Gastroesophageal sphincter (tissue), 4 donors: ENCODE measurements around the gene ATP10A. TPM values are rescaled to one million over a fixed set of nuclear protein-coding genes. Genes with fewer than 3 reads are reported as not detected.

Source experiments
- ATAC-seq: fragments of 150-250 bp; one replicate; pipeline ENCODE4 v1.9.1; 2016; ENCODE audit warnings: mild to moderate bottlenecking, moderate library complexity
- H3K27ac ChIP-seq, 4 donors: fragments of 200-600 bp; sonication (generic) in 3 of 4; 1 replicate in 3 of 4; 2 replicates in 1 of 4; pipeline ENCODE4 v1.5.1; 2016 to 2019
- H3K27me3 ChIP-seq: fragments of 200-600 bp; sonication (generic); one replicate; pipeline ENCODE4 v1.5.1; 2019
- H3K36me3 ChIP-seq, 2 donors: fragments of 200-600 bp; sonication (generic); one replicate each; pipeline ENCODE4 v1.5.1; 2019; ENCODE audit warnings: control low read depth in 1 of 2
- H3K4me1 ChIP-seq, 3 donors: fragments of 200-600 bp; sonication (generic); 1 replicate in 2 of 3; 2 replicates in 1 of 3; pipeline ENCODE4 v1.5.1; 2016 to 2019; ENCODE audit warnings: control low read depth in 2 of 3
- H3K4me3 ChIP-seq, 2 donors: fragments of 200-600 bp; sonication (generic); one replicate each; pipeline ENCODE4 v1.5.1; 2019; ENCODE audit warnings: mild to moderate bottlenecking in 1 of 2, moderate library complexity in 1 of 2
- H3K9me3 ChIP-seq, 3 donors: fragments of 200-600 bp; sonication (generic); one replicate each; pipeline ENCODE4 v1.5.1; 2017 to 2019; ENCODE audit warnings: control low read depth in 2 of 3
- EP300 ChIP-seq: sonication (generic); formaldehyde crosslinking; IDR thresholded peaks from one replicate; pipeline ENCODE4 v1.6.1; 2017; ENCODE audit warnings: antibody characterized with exemption, mild to moderate bottlenecking
- POLR2A ChIP-seq, 2 donors: fragments of 450-650 bp; IDR thresholded peaks; one replicate each; pipeline ENCODE4 v1.6.1; 2017; ENCODE audit warnings: antibody characterized with exemption in 2 of 2, mild to moderate bottlenecking in 2 of 2, moderate library complexity in 1 of 2
- POLR2AphosphoS5 ChIP-seq: sonication (generic); formaldehyde crosslinking; IDR thresholded peaks from one replicate; pipeline ENCODE4 v1.6.1; 2017; ENCODE audit warnings: antibody characterized with exemption
- WGBS, 2 donors: methylation state at CpG; one replicate each; pipeline ENCODE4 v1.1.5; 2018; ENCODE audit warnings: low coverage in 1 of 2; 5-methylcytosine and 5-hydroxymethylcytosine counted together
- total RNA-seq, 4 donors: library from RNA; depleted of rRNA; stranded (reverse); fragments of >200 nt; gene quantifications; one replicate each; pipeline ENCODE4 v1.1.0, GENCODE V29; 2016
- TF ChIP-seq, protein P1 (sequence below), 4 experiments: fragments of 200-600 bp in 2 of 4; fragments of 450-650 bp in 2 of 4; sonication (generic) in 1 of 4; IDR thresholded peaks; one replicate each; pipeline ENCODE4 v1.5.1; 2017 to 2019; ENCODE audit warnings: antibody characterized with exemption in 4 of 4, mild to moderate bottlenecking in 2 of 4, moderate library complexity in 2 of 4

Gene ATP10A
- total RNA-seq, 4 donors from 2014 or later = 22.9 to 41.8 (median 24.6) TPM

DNA sequence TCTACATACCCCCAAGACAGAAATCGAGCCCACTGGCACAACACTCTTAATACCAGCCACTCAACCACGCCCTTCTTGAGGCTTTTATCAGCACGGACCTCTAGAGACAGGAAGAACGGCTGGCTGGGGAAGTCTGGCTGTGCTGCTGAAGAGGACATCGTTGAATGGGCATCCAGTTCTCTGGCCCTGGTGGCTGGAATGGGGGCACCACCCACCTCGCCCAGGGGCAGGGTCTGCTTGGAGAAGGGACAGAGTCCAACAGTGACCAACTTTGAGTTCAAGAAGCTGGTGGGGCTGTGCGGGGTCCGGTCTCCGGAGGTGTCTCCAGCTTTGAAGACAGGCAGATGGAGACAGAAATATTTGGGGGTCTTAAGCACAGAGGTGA is 77.5 kb downstream of the ATP10A start:
- H3K4me1 ChIP-seq = peaks cover 13 to 74% (median 37%) of the 10 kb centered on the region in 3 donors

DNA sequence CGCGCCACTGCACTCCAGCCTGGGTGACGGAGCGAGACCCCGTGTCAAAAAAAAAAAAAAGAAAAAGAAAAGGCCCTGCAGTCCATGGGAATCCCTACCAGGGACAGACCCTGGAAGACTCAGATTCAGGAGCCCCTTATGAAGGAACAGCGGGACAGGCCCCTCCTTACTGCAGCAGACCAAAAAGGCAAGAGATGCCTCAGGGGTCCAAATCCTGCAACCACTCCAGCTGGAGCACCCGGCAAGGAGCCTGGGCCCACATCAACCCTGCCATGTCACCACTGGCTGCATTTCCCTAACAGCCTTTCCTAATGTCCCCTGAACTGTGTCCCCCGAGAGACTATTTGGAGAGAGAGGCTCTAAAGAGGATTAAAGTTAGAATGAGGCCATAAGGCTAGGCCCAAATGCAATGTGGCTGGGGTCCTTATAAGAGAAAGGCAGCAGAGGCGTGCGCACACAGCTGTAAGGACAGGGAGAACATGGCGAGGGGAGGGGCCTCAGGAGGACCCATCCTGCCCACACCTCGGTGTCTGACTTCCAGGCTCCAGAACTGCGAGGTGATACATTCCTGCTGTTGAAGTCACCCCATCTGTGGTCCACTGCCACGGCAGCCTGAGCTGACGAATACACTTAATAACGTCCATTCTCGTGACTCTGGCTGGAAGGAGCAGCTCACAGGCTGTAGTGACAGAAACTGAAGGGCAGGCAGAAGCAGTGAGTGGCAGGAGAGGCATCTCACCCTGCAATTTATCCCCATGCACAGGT is 78.1 kb downstream of the ATP10A start:
- Histone ChIP-seq H3K27me3 (no peaks in the 10 kb centered on the region), H3K36me3 (peaks cover 0 to 10% of the 10 kb centered on the region in 2 donors), H3K4me1 (peaks cover 8 to 68% (median 37%) of the 10 kb centered on the region in 3 donors), H3K9me3 (no peaks in the 10 kb centered on the region), H3K4me3 (no peak overlapping the region), H3K27ac (peak overlapping the region; percentile 55 to 91 (median 81))
- 47% methylated on average over 10 of the region's 17 CpGs; no CpG with 5 or more reads in 1 of the 2 donors for WGBS, 2 donors
- TF ChIP-seq POLR2AphosphoS5 (no peak), EP300 (no peak), POLR2A (IDR thresholded peaks at IDR 0.05) (no peak)
- TF ChIP-seq, protein P1, sequence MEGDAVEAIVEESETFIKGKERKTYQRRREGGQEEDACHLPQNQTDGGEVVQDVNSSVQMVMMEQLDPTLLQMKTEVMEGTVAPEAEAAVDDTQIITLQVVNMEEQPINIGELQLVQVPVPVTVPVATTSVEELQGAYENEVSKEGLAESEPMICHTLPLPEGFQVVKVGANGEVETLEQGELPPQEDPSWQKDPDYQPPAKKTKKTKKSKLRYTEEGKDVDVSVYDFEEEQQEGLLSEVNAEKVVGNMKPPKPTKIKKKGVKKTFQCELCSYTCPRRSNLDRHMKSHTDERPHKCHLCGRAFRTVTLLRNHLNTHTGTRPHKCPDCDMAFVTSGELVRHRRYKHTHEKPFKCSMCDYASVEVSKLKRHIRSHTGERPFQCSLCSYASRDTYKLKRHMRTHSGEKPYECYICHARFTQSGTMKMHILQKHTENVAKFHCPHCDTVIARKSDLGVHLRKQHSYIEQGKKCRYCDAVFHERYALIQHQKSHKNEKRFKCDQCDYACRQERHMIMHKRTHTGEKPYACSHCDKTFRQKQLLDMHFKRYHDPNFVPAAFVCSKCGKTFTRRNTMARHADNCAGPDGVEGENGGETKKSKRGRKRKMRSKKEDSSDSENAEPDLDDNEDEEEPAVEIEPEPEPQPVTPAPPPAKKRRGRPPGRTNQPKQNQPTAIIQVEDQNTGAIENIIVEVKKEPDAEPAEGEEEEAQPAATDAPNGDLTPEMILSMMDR (IDR thresholded peaks at IDR 0.05) = no peak
- ATAC-seq = no peak

More for the DNA sequence above, 77.5 kb downstream of the ATP10A start:
- no peak for TF ChIP-seq EP300
- no peak for TF ChIP-seq POLR2A (IDR thresholded peaks at IDR 0.05)
- TF ChIP-seq, protein P1 (IDR thresholded peaks at IDR 0.05) = no peak
- no peak for TF ChIP-seq POLR2AphosphoS5
- Histone ChIP-seq H3K27me3 (no peaks in the 10 kb centered on the region), H3K27ac (peak overlapping the region; percentile 5 to 91 (median 81)), H3K9me3 (no peaks in the 10 kb centered on the region), H3K4me3 (no peak overlapping the region), H3K36me3 (peaks cover 0 to 4% of the 10 kb centered on the region in 2 donors)
- no peak for ATAC-seq
- WGBS, 2 donors = 100% methylated on average over 2 of the region's 9 CpGs; no CpG with 5 or more reads in 1 of the 2 donors

DNA sequence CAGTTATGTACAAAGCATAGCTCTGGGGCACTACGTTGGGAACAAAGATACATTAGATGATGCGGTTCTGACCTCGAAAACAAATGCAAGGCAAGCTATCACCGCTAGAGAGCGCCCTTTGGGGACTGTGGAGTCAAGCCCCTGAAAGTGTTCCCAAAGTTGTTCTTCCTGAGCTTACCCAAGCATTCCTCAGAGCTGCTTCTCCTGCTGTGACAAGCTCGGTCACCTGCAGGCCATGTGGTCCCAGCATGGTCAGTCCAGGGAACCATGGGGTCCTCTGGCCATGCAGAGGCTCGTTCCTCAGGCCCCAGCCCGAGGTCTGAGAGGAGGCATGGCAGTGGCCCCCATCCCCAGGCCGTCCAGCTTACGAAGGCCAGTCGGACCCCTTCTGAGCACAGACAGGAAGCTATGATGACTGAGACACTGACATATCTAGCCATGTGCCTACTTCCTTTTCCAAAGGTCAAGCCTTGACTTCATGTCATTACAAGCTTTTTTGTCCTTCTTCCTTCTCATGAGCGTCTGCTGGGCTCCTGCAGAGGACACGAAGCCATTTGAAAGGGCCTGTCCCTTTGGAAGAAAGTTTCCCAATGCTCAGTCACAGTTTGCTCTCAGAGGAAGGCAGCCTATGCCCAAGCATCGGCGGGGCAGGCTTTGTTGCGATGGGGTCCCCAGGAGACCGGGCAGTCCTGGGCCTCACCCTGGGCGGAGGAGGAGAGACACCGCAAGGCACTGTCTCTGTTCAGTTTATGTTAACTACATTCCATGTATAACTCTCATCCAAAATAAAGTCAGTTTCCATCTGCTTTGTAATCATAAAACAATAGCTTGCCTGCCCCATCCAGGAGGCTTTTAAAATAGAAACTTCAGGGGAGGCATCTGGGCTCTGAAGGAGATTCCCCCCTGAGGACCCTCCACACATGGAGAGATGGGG is 79.3 kb downstream of the ATP10A start:
- Histone ChIP-seq H3K27me3 (no peaks in the 10 kb centered on the region), H3K4me1 (peaks cover 8 to 63% (median 37%) of the 10 kb centered on the region in 3 donors), H3K36me3 (peaks cover 0 to 15% of the 10 kb centered on the region in 2 donors), H3K9me3 (no peaks in the 10 kb centered on the region), H3K4me3 (no peak overlapping the region), H3K27ac (peak overlapping the region; percentile 55 to 91 (median 81))
- no peak for TF ChIP-seq EP300
- TF ChIP-seq, protein P1 (IDR thresholded peaks at IDR 0.05) = peak; percentile 19 to 49 (median 41)
- 37 to 67% methylated on average over 5 of the region's 19 CpGs for WGBS, 2 donors
- ATAC-seq = no peak

DNA sequence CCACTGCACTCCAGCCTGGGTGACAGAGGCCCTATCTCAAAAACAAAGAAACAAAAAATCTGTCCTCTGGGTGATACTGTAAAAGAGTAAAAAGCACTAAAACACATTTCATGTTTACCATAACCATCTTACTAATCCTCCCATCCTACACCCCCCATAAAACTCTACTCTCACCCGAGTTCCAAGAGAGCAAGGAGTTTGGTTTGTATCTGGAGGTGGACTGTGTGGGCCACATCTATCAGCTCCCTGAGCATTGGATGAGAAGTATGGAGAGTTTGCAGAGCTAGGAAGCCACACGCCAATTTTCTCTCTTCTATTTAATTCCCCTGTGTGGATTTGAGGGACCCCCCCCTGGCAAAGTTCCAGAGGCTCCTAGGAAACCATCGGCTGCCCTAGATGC is 80.0 kb downstream of the ATP10A start:
- no peak for ATAC-seq
- Histone ChIP-seq H3K27ac (peak overlapping the region; percentile 55 to 91 (median 81)), H3K4me1 (peaks cover 7 to 61% (median 33%) of the 10 kb centered on the region in 3 donors)

More for the DNA sequence above, 80.0 kb downstream of the ATP10A start:
- no peaks in the 10 kb centered on the region for H3K27me3 ChIP-seq
- H3K36me3 ChIP-seq = peaks cover 0 to 15% of the 10 kb centered on the region in 2 donors
- H3K4me3 ChIP-seq = no peak overlapping the region
- 100% methylated on average over 2 of the region's 3 CpGs; no CpG with 5 or more reads in 1 of the 2 donors for WGBS, 2 donors
- TF ChIP-seq EP300 (no peak), POLR2AphosphoS5 (no peak), POLR2A (IDR thresholded peaks at IDR 0.05) (no peak)
- TF ChIP-seq, protein P1 (IDR thresholded peaks at IDR 0.05) = no peak
- no peaks in the 10 kb centered on the region for H3K9me3 ChIP-seq
